HEK293T (cell line): ENCODE results near the gene AKNA.

Experiments used
- CTCF ChIA-PET: fragments of 350-600 bp; formaldehyde crosslinking; extraction: SDS; loops from one replicate; lab custom pipeline; 2021; ENCODE audit warnings: antibody characterized with exemption, inconsistent platforms; lab: Yijun Ruan, JAX
- POLR2A ChIA-PET: fragments of 350-600 bp; formaldehyde crosslinking; extraction: SDS; loops from one replicate; lab custom pipeline; 2020; ENCODE audit warnings: antibody characterized with exemption, inconsistent platforms; lab: Yijun Ruan, JAX
- DNase-seq: peaks from one replicate; pipeline ENCODE4 v3.0.0; 2012; ENCODE audit warnings: mixed read lengths; ENCODE audit errors: extremely low spot score
- ARNT ChIP-seq: fragments of 450-650 bp; IDR thresholded peaks from 2 replicates; pipeline ENCODE4 v1.6.1; 2017; ENCODE audit warnings: mild to moderate bottlenecking
- BHLHE40 ChIP-seq: fragments of 450-650 bp; IDR thresholded peaks from 2 replicates; pipeline ENCODE4 v1.6.1; 2016; ENCODE audit warnings: mild to moderate bottlenecking, moderate library complexity, borderline replicate concordance
- CTBP1 ChIP-seq: fragments of 450-650 bp; IDR thresholded peaks from 2 replicates; pipeline ENCODE4 v1.6.1; 2016; ENCODE audit warnings: borderline replicate concordance
- ELF4 ChIP-seq: fragments of 450-650 bp; IDR thresholded peaks from 2 replicates; pipeline ENCODE4 v1.6.1; 2017; ENCODE audit warnings: antibody characterized with exemption
- FOXA1 ChIP-seq: fragments of 450-650 bp; IDR thresholded peaks from 2 replicates; pipeline ENCODE4 v1.6.1; 2016; ENCODE audit warnings: mild to moderate bottlenecking
- FOXK2 ChIP-seq: fragments of 450-650 bp; IDR thresholded peaks from 2 replicates; pipeline ENCODE4 v1.6.1; 2016; ENCODE audit warnings: mild to moderate bottlenecking
- FOXM1 ChIP-seq: fragments of 450-650 bp; IDR thresholded peaks from 2 replicates; pipeline ENCODE4 v1.6.1; 2017; ENCODE audit warnings: mild to moderate bottlenecking, borderline replicate concordance
- HDGF ChIP-seq: fragments of 450-650 bp; IDR thresholded peaks from 2 replicates; pipeline ENCODE4 v1.6.1; 2017; ENCODE audit warnings: antibody characterized with exemption, borderline replicate concordance
- L3MBTL2 ChIP-seq: fragments of 450-650 bp; conservative IDR thresholded peaks from 2 replicates; pipeline ENCODE4 v1.6.1; 2016; ENCODE audit warnings: mild to moderate bottlenecking
- LEF1 ChIP-seq: fragments of 450-650 bp; IDR thresholded peaks from 2 replicates; pipeline ENCODE4 v1.6.1; 2017; ENCODE audit warnings: mild to moderate bottlenecking, borderline replicate concordance
- NFRKB ChIP-seq: fragments of 450-650 bp; IDR thresholded peaks from 2 replicates; pipeline ENCODE4 v1.6.1; 2016; ENCODE audit warnings: mild to moderate bottlenecking, moderate library complexity
- SP1 ChIP-seq: fragments of 450-650 bp; IDR thresholded peaks from 2 replicates; pipeline ENCODE4 v1.6.1; 2017
- SUZ12 ChIP-seq: fragments of 450-650 bp; IDR thresholded peaks from 2 replicates; pipeline ENCODE4 v1.6.1; 2016; ENCODE audit warnings: mild to moderate bottlenecking
- TARDBP ChIP-seq: fragments of 450-650 bp; IDR thresholded peaks from 2 replicates; pipeline ENCODE4 v1.6.1; 2016
- ZNF384 ChIP-seq: fragments of 450-650 bp; IDR thresholded peaks from 2 replicates; pipeline ENCODE4 v1.6.1; 2016
- TF ChIP-seq, protein P1 (sequence below): fragments of 450-650 bp; IDR thresholded peaks from 2 replicates; pipeline ENCODE4 v1.6.1; 2016

The AKNA gene

DNA sequence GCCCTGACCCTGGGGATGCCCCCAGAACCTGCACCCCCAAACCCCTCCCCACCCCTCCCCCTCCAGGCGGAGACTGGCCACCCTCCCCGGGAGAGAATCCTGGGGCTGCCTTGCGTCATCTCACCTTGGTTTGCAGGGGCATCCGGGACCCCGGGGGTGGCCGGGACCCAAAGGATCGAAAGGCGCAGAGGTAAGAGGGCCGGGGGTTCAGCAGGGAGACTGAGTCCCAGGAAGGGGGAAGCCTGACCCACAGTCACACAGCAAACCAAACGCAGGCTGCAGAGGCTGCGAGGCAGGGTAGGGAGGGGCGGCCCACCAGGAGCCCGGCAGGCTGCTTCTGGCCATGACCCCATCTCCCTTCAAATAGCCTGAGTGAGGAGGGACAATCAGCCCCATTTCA, 98.7 kb downstream of the AKNA start:
- no peak for DNase-seq
- ChIA-PET POLR2A (no interaction called here), CTCF (interaction anchor here (1.0 to 2.9 kb wide), 2 partner anchors 16 to 181 kb away, joined by 3 to 37 read pairs; no protein-coding TSS in a partner anchor)
- TF ChIP-seq ELF4: no peak
- no peak for TF ChIP-seq SP1
- no peak for TF ChIP-seq HDGF
- no peak for TF ChIP-seq CTBP1
- TF ChIP-seq FOXK2: no peak
- no peak for TF ChIP-seq ARNT
- no peak for TF ChIP-seq L3MBTL2
- no peak for TF ChIP-seq FOXM1
- TF ChIP-seq SUZ12: no peak
- TF ChIP-seq TARDBP: no peak
- TF ChIP-seq NFRKB: no peak
- TF ChIP-seq, protein P1, sequence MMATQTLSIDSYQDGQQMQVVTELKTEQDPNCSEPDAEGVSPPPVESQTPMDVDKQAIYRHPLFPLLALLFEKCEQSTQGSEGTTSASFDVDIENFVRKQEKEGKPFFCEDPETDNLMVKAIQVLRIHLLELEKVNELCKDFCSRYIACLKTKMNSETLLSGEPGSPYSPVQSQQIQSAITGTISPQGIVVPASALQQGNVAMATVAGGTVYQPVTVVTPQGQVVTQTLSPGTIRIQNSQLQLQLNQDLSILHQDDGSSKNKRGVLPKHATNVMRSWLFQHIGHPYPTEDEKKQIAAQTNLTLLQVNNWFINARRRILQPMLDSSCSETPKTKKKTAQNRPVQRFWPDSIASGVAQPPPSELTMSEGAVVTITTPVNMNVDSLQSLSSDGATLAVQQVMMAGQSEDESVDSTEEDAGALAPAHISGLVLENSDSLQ: no peak

DNA sequence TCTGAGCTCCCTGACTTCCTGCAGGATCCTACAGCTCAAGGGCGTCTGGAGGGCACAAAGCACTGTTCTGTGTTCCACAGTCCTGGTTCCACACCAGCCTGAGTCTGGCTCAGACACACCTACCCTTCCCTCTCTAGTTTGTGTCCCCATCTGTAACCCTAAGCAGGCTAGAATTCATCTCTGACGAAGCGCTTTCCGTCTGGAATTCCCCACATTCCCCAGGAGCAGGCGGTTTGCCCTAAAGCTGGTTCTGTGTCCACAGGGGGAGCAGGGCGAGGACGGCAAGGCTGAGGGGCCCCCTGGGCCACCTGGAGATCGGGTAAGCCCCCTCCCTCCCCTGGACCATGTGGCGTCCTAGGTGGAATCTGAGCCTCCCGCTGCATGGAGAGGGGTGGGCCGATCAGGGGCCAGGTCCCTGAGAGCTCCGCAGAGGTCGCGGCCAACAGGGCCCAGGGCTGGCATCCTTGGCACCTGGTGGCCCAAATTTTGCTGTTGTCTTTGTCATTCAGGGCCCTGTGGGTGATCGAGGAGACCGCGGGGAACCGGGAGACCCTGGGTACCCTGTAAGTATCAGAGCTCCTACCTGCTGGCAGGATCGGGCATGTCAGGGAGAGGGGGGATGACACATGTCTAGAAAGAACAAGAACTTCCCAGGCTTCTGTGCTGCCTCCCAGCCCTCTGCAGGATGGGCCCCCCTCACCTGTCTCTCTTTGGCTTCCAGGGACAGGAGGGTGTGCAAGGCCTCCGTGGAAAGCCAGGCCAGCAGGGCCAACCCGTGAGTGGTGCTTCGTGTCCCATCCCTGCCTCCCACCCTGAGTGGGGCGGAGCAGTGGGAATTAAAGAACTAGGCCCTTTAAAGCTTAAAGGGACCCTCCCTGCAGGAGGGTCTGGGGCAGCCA, 99.3 kb downstream of the AKNA start:
- CTCF ChIA-PET: interaction anchor here (1.0 kb wide), 1 partner anchor 16 kb away, joined by 3 read pairs; no protein-coding TSS in a partner anchor
- POLR2A ChIA-PET: no interaction called here
- no peak for DNase-seq
- TF ChIP-seq LEF1: no peak

DNA sequence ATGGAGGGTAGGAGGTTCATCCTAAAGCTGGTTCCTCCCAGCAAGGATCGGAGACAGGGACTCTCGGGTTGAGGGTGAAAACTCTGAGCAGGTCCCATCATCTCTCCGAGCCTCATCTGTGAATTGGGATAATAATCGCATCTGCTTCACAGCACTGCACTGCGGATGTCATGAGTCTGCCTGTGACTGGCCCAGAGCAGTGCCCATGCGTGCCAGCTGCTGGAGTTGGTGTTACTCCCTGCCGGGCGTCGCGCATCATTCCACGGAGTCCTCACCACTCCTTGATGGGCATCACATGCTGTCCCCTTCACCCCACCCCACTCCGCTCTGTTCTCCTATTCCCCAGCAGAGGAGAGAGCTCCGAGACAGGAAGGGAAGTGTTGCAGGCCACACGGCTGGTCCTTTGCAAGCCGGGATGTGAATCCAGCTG, 100.0 kb downstream of the AKNA start:
- TF ChIP-seq SP1 (no peak), CTBP1 (no peak), SUZ12 (no peak), ZNF384 (no peak), ARNT (no peak), NFRKB (no peak), FOXK2 (no peak), LEF1 (no peak), FOXM1 (no peak), FOXA1 (no peak), BHLHE40 (no peak), L3MBTL2 (no peak), ELF4 (no peak), HDGF (no peak)
- TF ChIP-seq, protein P1: no peak
- ChIA-PET CTCF (interaction anchor here (1.0 kb wide), 1 partner anchor 17 kb away, joined by 3 read pairs; no protein-coding TSS in a partner anchor), POLR2A (no interaction called here)
- DNase-seq: no peak

DNA sequence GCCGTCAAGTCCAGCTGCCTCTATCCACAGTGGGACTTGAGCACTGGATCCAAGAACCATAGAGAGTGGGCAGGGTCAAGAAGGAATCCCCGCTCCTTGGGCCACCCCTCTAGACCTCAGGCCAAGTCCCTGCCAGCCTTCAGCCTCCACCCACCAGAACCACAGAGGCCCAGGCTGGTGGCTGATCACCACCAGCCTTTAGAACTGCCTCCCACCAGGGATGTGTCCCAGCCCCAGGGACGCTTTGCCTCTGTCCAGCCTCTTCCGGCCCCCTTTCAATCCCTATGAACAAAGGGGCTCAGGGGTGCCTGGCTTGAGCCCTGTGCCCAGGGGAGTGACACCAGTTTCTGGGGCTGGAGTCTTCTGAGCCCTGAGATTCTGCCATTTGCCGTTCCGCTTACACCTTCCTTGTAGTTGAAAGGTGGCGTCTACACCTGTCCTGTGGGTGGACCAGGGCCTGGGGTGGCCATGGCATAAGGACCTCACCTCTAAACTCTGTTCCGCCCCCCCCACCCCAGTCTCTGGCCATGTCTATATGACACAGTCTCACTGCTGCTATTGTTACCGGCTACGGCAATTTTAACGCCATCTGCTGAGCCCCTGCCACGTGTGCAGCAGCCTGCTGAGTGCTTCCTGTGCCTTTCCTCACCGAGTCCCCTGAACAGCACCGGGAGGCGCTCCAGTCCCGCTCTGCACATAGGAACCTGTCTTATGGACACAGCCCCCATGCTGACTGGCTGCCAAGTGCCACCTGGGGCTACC, 100.6 kb downstream of the AKNA start:
- ChIA-PET CTCF (no interaction called here), POLR2A (no interaction called here)
- no peak for DNase-seq
- no peak for TF ChIP-seq SP1
- TF ChIP-seq, protein P1: no peak
- TF ChIP-seq SUZ12: no peak
- no peak for TF ChIP-seq ZNF384
- no peak for TF ChIP-seq NFRKB
- TF ChIP-seq BHLHE40: no peak
- no peak for TF ChIP-seq ELF4
- no peak for TF ChIP-seq ARNT

DNA sequence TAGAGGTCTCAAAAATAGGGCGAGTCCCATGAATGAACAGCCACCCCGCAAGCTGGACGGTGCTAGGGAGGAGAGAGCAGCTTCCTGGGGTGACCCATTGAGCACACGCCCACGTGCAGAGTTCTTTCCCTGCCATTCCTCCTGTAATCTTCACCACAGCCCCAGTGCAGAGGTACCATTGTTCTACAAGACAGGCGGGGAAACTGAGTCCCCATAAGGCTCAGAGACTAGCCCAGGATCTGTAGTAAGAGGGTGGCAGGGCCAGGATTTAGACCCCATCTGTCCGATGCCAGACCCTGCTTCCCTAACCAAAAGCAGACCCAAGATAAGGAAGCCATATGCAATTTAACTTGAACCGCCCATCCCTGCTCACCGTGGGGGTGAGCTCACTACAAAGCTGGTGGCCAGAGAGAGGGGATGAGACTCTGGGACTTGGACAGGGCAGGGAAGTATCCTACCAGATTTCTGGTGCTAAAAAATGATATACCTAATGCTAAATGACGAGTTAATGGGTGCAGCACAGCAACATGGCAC, 101.6 kb downstream of the AKNA start:
- no peak for DNase-seq
- POLR2A ChIA-PET: no interaction called here
- CTCF ChIA-PET: interaction anchor here (0.6 to 1.8 kb wide), 3 partner anchors 14 to 178 kb away, joined by 3 to 4 read pairs (median 4); no protein-coding TSS in a partner anchor
- TF ChIP-seq ZNF384 (no peak), ARNT (no peak), L3MBTL2 (no peak), FOXK2 (no peak), HDGF (no peak), BHLHE40 (no peak), SP1 (no peak), NFRKB (no peak), CTBP1 (no peak), SUZ12 (no peak), TARDBP (no peak), FOXM1 (no peak)
